ENCODE measurements around the gene AMH.
"Not testable (repeated sequence)": the region's sequence is repeated elsewhere in the genome, so short reads cannot be mapped to it uniquely, and the experiment has no call there.

GRCh38 chr19:2281265-2282061 is 32.3 kb downstream of the AMH start:
- not testable (repeated sequence) for TF ChIP-seq POLR2A, CTCF (IDR thresholded peaks at IDR 0.05)
